ENCODE data around the gene PRELID3B.

- TF ChIP-seq CTCF (IDR thresholded peaks at IDR 0.05), result no peak
- TF ChIP-seq EZH2 (IDR thresholded peaks at IDR 0.05), result no peak
- TF ChIP-seq EZH2phosphoT487 (IDR thresholded peaks at IDR 0.05), result no peak
Observed at GRCh38 chr20:59037386-59037785, 5.2 kb downstream of the PRELID3B start.

Data from neural progenitor cell (in vitro differentiated cells).